ENCODE results near the gene TTR.

- no peak for TF ChIP-seq CTCF (IDR thresholded peaks at IDR 0.05)
- no peak for TF ChIP-seq POLR2A (IDR thresholded peaks at IDR 0.05)
Observed at GRCh38 chr18:31558567-31558966, 33.1 kb upstream of the TTR start.
